ENCODE data around the gene EMP1. TPM values are rescaled to one million over a fixed set of nuclear protein-coding genes. Genes with fewer than 3 reads are reported as not detected.
A peak's percentile ranks its signal among the peaks of the same experiment; 100 is the strongest.

Gene EMP1
- total RNA-seq, 4 donors from 2014 or later, result 569 to 2,226 (median 1,259) TPM

DNA sequence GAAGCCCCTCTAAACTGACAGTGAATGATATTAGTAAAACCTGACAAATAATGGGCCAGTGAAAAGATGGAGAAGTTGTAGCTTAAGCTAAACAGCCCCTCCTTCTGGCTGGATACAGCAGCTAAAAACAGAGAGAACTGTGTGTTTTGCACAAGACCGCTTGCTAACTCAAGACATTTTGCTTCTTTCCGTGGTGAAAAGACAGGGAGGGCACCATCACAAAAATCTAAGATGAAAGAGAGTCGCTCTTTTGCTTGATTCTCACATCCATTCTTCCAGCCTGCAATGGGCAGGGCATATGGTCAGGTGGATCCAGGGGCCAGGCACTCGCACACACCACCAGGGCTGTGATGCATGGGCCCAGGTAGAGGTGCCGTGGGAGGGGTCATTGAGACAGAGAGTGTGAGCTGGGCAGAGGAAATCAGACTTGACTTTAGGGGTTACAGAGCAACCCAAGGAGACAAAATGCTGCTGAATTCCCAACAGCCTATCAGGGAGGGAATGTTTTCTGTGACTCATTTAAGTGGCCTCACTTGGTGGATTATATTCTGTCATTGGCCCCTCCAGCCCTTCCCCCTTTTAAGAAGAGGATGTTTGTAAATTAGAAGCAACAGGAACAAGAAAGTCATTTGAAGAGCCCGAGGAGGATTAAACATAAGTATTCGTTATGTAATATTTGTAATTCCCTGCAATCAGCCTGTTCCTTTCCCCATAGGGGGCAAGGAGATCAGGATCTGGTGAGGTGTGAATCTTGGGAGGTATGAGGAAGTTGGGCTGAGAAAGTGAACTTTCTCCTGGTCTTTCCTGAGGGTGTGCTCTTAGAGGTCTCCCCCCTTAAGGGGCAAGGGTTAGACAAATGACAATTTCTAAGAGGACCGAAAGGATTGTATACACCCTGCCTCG lies 12.3 kb downstream of the EMP1 start:
- H3K27ac ChIP-seq, result no peak overlapping the region
- peaks cover 24% of the 10 kb centered on the region for H3K36me3 ChIP-seq
- H3K9me3 ChIP-seq, result no peaks in the 10 kb centered on the region
- no peaks in the 10 kb centered on the region for H3K27me3 ChIP-seq
- no peak for DNase-seq (ENCODE audit: low spot score in 2 of 2)
- no peak overlapping the region for H3K4me3 ChIP-seq
- peaks cover 93% of the 10 kb centered on the region for H3K4me1 ChIP-seq
- 59% methylated on average over 9 of the region's 9 CpGs for WGBS
- TF ChIP-seq POLR2A (IDR thresholded peaks at IDR 0.05) (no peak), CTCF (IDR thresholded peaks at IDR 0.05) (peak in 1 of 2 donors; percentile 6), EP300 (IDR thresholded peaks at IDR 0.05) (no peak), POLR2AphosphoS5 (IDR thresholded peaks at IDR 0.05) (no peak)

DNA sequence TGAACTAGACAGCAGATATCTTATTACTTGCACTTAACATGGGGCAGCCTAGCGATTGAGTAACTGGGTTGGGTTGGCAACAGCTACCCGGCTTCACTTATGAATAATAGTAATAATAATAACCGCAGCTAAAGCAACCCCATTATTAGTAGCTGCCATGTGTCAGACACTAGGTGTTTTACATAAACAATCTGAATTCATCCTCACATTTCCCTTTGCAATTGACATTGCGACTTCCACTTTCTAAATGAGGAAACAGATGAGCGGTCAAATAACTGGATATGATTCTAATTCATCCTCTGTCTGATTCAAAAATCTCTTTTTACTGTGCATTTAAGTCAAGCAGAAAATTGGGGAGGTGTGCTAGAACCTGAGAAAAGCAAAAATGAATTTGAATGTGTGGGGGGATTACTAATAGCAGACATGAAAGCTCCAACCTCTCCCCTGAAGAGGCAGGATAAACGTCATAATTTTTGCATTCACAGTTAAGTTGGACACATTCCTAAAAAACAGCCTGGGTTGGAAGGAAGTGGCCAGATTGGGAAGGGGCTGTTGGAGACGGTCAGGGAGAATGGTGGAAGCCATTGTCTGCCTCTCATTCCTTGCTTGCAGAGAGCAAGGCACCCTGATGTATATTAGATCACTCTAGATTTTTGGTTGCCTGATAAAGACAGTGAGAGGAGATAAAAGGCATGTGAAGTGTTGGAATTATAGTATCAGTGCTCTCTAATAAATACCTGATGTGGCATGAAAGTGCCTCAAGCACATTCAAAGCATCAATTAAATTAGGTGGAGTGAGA lies 13.1 kb downstream of the EMP1 start:
- TF ChIP-seq CTCF (IDR thresholded peaks at IDR 0.05), result no peak
- TF ChIP-seq POLR2AphosphoS5 (IDR thresholded peaks at IDR 0.05), result no peak
- TF ChIP-seq POLR2A (IDR thresholded peaks at IDR 0.05), result no peak
- TF ChIP-seq EP300 (IDR thresholded peaks at IDR 0.05), result no peak
- Histone ChIP-seq H3K27me3 (no peaks in the 10 kb centered on the region), H3K9me3 (no peaks in the 10 kb centered on the region), H3K4me3 (no peak overlapping the region), H3K4me1 (peaks cover 89% of the 10 kb centered on the region), H3K36me3 (peaks cover 32% of the 10 kb centered on the region), H3K27ac (no peak overlapping the region)
- DNase-seq (ENCODE audit: low spot score in 2 of 2), result no peak
- WGBS, result 43% methylated on average over 7 of the region's 7 CpGs

DNA sequence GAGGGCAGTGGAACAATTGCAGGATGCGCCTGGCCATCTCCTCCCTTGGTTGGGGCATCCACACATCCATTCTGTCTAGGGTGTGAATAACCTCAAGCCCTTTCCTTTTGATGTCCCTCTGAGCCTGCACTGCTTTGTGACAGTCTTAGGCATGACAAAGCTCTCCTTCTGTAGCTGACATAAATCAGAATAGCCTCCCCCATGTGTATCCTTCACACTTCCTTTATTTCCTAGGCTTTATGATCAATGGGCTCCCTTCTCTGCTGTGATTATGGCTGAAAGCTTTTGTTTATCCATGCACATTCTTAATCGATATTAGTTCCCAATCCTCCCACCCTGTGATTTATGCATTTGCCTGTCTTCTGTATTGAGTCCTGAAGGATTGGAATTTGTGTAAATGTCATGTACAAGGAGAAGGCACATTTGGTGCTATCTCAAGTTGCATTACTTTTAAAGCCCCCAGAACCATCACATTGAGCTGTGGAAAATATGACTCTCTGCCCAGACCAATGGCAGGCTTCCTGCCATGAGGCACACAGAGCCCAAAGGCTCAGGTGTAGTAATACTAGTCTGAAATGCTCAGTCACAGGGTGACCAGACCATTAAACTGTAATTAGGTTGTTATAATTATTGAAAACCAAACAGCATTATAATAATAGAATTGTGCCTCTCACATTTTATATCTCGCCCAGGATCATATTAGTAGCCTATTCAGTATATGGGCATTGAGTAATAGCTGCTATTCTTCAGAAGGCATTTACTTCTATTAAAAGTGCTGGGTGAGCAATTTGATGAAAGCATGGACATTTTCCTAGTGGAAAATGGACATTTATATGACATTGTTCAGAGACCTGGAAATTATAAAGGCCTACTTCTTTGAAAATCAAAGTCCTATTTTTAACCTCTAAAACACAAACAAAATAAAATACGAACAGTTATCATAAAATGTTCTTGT lies 14.0 kb downstream of the EMP1 start:
- Histone ChIP-seq H3K27ac (no peak overlapping the region), H3K4me3 (no peak overlapping the region), H3K36me3 (peaks cover 41% of the 10 kb centered on the region), H3K9me3 (no peaks in the 10 kb centered on the region), H3K27me3 (no peaks in the 10 kb centered on the region), H3K4me1 (peaks cover 80% of the 10 kb centered on the region)
- DNase-seq (ENCODE audit: low spot score in 2 of 2), result no peak
- 53% methylated on average over 4 of the region's 4 CpGs for WGBS
- no peak for TF ChIP-seq CTCF (IDR thresholded peaks at IDR 0.05)
- no peak for TF ChIP-seq POLR2A (IDR thresholded peaks at IDR 0.05)
- TF ChIP-seq POLR2AphosphoS5 (IDR thresholded peaks at IDR 0.05), result no peak
- TF ChIP-seq EP300 (IDR thresholded peaks at IDR 0.05), result no peak

DNA sequence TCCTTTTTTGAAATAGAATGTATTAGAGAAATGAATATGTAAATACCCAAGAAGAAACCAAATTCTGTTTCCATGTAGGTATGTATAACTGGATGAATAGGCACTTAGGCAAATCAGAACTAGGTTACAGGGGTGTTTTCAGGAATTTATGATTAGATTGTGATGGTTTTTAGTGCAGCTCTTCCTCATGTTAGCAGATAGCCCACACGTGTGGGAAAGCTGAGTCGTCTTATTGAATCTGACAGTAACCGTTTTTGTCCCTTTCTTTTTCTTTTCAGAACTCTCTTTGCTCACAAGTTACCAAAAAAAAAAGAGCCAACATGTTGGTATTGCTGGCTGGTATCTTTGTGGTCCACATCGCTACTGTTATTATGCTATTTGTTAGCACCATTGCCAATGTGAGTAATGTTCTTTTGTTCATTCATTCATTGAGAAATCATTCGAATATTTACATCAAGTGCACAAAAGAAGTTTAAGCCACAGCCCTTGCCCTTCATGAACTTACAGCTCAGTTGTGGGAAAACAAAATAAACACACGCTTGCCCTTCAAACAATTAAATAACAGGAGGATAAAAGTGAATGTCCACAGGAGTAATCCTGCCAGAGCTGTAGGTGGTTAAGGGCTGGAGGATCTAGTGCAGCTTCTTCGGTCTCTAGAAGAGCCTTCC lies 14.8 kb downstream of the EMP1 start:
- Histone ChIP-seq H3K4me3 (no peak overlapping the region), H3K9me3 (no peaks in the 10 kb centered on the region), H3K36me3 (peaks cover 49% of the 10 kb centered on the region), H3K27me3 (no peaks in the 10 kb centered on the region), H3K4me1 (peaks cover 72% of the 10 kb centered on the region), H3K27ac (peak overlapping the region; percentile 53)
- TF ChIP-seq EP300 (IDR thresholded peaks at IDR 0.05), result no peak
- TF ChIP-seq CTCF (IDR thresholded peaks at IDR 0.05), result no peak
- no peak for TF ChIP-seq POLR2A (IDR thresholded peaks at IDR 0.05)
- TF ChIP-seq POLR2AphosphoS5 (IDR thresholded peaks at IDR 0.05), result no peak
- WGBS, result 46% methylated on average over 7 of the region's 7 CpGs
- DNase-seq (ENCODE audit: low spot score in 2 of 2), result no peak
